Measurements from ENCODE around the gene CCDC117.
"Not testable (repeated sequence)": the region's sequence is repeated elsewhere in the genome, so short reads cannot be mapped to it uniquely, and the experiment has no call there.

The CCDC117 gene

GRCh38 chr22:28772633-28773460 is at the start of gene CCDC117:
CCDC117 (plus strand) TSS chr22:28772695; CDS start chr22:28772850, 155 bp downstream.
- DNase-seq = peak; percentile 95

- DNase-seq = no peak
Observed at GRCh38 chr22:28728002-28728401, 44.5 kb upstream of the CCDC117 start.

- no peak for DNase-seq
Observed at GRCh38 chr22:28728621-28729313, 43.7 kb upstream of the CCDC117 start.

GRCh38 chr22:28730179-28730578 is 42.3 kb upstream of the CCDC117 start:
- DNase-seq = no peak

- no peak for DNase-seq
Observed at GRCh38 chr22:28734393-28734792, 38.1 kb upstream of the CCDC117 start.

GRCh38 chr22:28736301-28737155 is 36.0 kb upstream of the CCDC117 start:
- DNase-seq = no peak

GRCh38 chr22:28737701-28738100 is 34.8 kb upstream of the CCDC117 start:
- DNase-seq = no peak

GRCh38 chr22:28738876-28739275 is 33.6 kb upstream of the CCDC117 start:
- DNase-seq = not testable (repeated sequence)

GRCh38 chr22:28741200-28741784 is 31.2 kb upstream of the CCDC117 start:
- DNase-seq = no peak

GRCh38 chr22:28741785-28742561 is 30.5 kb upstream of the CCDC117 start, which contains the start of the genes CHEK2 and HSCB:
CHEK2 (minus strand) TSS chr22:28741820; CDS start chr22:28734721, 7,099 bp downstream.
HSCB (plus strand) TSS chr22:28742039; CDS start chr22:28742096, 57 bp downstream.
- DNase-seq = peak; percentile 99

- no peak for DNase-seq
Observed at GRCh38 chr22:28742562-28742962, 29.9 kb upstream of the CCDC117 start.

GRCh38 chr22:28743852-28744251 is 28.6 kb upstream of the CCDC117 start:
- DNase-seq = no peak

GRCh38 chr22:28750471-28750881 is 22.0 kb upstream of the CCDC117 start:
- DNase-seq = peak; percentile 71

- DNase-seq = not testable (repeated sequence)
Observed at GRCh38 chr22:28754512-28754911, 18.0 kb upstream of the CCDC117 start.

- DNase-seq = no peak
Observed at GRCh38 chr22:28759861-28760560, 12.5 kb upstream of the CCDC117 start.

- no peak for DNase-seq
Observed at GRCh38 chr22:28761449-28761755, 11.1 kb upstream of the CCDC117 start.

- DNase-seq = not testable (repeated sequence)
Observed at GRCh38 chr22:28762000-28762399, 10.5 kb upstream of the CCDC117 start.

- DNase-seq = no peak
Observed at GRCh38 chr22:28766628-28767027, 5.9 kb upstream of the CCDC117 start.

GRCh38 chr22:28768701-28769393 is 3.6 kb upstream of the CCDC117 start:
- DNase-seq = no peak

- DNase-seq = no peak
Observed at GRCh38 chr22:28769394-28770085, 3.0 kb upstream of the CCDC117 start.

All from fibroblast of upper back skin (primary cell).